Mucosa of descending colon (tissue), 3 donors: ENCODE data around the gene DET1. TPM values are rescaled to one million over a fixed set of nuclear protein-coding genes. Genes with fewer than 3 reads are reported as not detected.
A peak's percentile ranks its signal among the peaks of the same experiment; 100 is the strongest.

Experiments used
- ATAC-seq: fragments of 200-7000 bp; cut with Tn5 transposase; one replicate; pipeline ENCODE4 v1.9.1; 2020; ENCODE audit warnings: mild to moderate bottlenecking, moderate library complexity
- DNase-seq, 3 donors: peaks; one replicate each; pipeline ENCODE4 v3.0.0-alpha.2; 2020
- H3K36me3 ChIP-seq: fragments of 200-600 bp; one replicate; pipeline ENCODE4 v1.8.0; 2021; ENCODE audit warnings: low read depth, mild to moderate bottlenecking
- H3K4me1 ChIP-seq: fragments of 200-600 bp; one replicate; pipeline ENCODE4 v1.8.0; 2021; ENCODE audit warnings: low read depth, mild to moderate bottlenecking
- H3K4me3 ChIP-seq: fragments of 200-600 bp; one replicate; pipeline ENCODE4 v1.8.0; 2021; ENCODE audit warnings: mild to moderate bottlenecking
- H3K9me3 ChIP-seq: fragments of 200-600 bp; one replicate; pipeline ENCODE4 v1.8.0; 2021; ENCODE audit warnings: mild to moderate bottlenecking
- intact Hi-C, 2 donors: fragments of 100-400 bp; cut with DNase I in 1 of 2; cut with micrococcal nuclease in 1 of 2; formaldehyde crosslinking; loops; one replicate each; pipeline versions ENCODE4 v1.11.0 to v1.11.1; 2022; cut with DNase I, micrococcal nuclease
- long read RNA-seq, 2 donors: library from polyadenylated mRNA; unstranded; transcript quantifications; one replicate each; pipeline ENCODE4 v2.0.0, GENCODE V29; 2019 to 2021
- total RNA-seq, 3 donors: library from RNA; stranded (reverse); fragmentation: NEBNext Ultra II Directional in 2 of 3; extraction: Animal tissue kit (Norgen Biotek cat#: 25700) in 2 of 3; gene quantifications; one replicate each; pipeline versions ENCODE4 v1.2.1 to v1.2.4, GENCODE V29; 2021 to 2023
- TF ChIP-seq, protein P1 (sequence below): fragments of 200-600 bp; IDR thresholded peaks from one replicate; pipeline ENCODE4 v1.8.0; 2022; ENCODE audit warnings: antibody characterized with exemption, mild to moderate bottlenecking
- donor health status: DM: no; HTN: no; CAD: no; lungs with moderate emphysema.
- donor health status: DM: no; HTN: no; CAD: no.
- donor health status: DM: no; HTN: yes; CAD: no.

Gene DET1
- total RNA-seq = 1 to 10 TPM; 3.9 to 8.4 (median 7.3) TPM
- long read RNA-seq, donor 1, partial matches to known transcripts = 1 of 9 reads
- long read RNA-seq, donor 1, other reads (novel, unspliced or antisense) = 4 of 9 reads
- long read RNA-seq, donor 2, partial matches to known transcripts = 0 of 1 reads
- long read RNA-seq, donor 2, other reads (novel, unspliced or antisense) = 0 of 1 reads

DNA sequence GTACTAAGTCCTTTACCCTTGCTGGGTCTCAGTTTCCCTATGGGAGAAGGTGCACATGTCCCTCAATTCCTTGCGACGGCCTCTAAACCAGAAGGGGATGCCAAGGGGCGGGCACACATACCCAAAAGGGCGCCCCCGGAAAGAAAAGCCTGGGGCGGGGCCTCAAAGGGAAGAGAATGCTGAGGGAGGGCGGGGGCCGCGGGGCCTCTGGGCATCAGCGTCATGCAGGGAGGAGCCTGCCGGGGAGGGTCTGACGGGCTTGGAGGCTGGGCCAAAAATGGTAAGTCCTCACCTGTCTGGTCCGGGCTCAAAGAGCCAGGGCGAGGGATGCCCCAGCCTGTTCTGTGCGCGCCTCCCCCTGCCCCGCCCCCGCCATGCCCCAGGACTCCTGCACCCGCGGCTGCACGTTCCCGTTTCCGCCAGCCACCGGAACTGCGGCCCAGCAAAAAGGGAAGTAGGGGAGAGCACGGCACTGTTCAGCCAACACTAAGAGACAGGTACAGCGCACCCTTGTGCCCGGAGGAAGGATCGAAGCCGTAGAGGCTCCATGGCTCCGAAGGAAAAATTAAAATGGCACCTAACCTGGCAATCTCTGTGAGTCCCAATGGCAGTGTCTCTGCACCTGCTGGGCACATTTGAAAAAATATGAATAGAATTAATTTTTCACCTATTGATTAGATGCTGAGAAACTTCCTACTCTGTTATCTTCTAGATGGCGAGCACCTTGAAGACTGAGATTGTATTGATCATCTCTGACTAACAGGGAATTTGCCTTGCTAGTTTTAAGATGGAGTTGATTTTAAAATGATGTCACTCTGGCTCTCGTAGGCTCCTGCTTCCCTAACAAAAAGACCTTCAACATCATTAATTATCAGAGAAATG is at the start of gene DET1:
Gene DET1 (minus strand): TSS at position 434 of the 882 bp plus-strand sequence. CDS start 14,976 bp downstream, outside the sequence.
- DNase-seq = peak; percentile 96 to 97 (median 97)
- Histone ChIP-seq H3K4me1 (no peaks in the 10 kb centered on the region), H3K36me3 (no peaks in the 10 kb centered on the region), H3K9me3 (no peaks in the 10 kb centered on the region), H3K4me3 (peak within 1 kb of the TSS; percentile 41)
- intact Hi-C loops = no loop called here
- peak; percentile 99 for ATAC-seq
- TF ChIP-seq, protein P1, sequence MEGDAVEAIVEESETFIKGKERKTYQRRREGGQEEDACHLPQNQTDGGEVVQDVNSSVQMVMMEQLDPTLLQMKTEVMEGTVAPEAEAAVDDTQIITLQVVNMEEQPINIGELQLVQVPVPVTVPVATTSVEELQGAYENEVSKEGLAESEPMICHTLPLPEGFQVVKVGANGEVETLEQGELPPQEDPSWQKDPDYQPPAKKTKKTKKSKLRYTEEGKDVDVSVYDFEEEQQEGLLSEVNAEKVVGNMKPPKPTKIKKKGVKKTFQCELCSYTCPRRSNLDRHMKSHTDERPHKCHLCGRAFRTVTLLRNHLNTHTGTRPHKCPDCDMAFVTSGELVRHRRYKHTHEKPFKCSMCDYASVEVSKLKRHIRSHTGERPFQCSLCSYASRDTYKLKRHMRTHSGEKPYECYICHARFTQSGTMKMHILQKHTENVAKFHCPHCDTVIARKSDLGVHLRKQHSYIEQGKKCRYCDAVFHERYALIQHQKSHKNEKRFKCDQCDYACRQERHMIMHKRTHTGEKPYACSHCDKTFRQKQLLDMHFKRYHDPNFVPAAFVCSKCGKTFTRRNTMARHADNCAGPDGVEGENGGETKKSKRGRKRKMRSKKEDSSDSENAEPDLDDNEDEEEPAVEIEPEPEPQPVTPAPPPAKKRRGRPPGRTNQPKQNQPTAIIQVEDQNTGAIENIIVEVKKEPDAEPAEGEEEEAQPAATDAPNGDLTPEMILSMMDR = peak; percentile 69

DNA sequence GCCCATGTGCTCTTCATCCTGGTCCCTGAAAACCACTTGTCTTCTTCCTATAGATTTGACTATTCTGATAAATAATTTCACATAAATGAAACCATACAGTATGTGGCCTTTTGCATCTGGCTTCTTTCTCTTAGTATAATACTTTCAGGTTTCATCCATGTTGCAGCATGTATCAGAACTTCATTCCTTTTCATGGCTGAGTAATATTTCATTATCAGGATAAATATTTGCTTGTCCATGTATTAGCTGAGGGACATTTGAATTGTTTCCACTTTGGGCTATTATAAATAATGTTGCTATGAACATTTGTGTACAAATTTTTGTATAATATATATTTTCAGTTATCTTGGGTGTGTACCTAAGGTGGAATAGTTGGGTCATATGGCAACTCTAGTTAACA is 44.9 kb upstream of the DET1 start:
- ATAC-seq (no peak), DNase-seq (no peak)
- no peaks in the 10 kb centered on the region for H3K9me3 ChIP-seq
- intact Hi-C loops = no loop called here
- no peak overlapping the region for H3K4me3 ChIP-seq
- TF ChIP-seq, protein P1 = no peak
- H3K36me3 ChIP-seq = no peaks in the 10 kb centered on the region
- H3K4me1 ChIP-seq = no peaks in the 10 kb centered on the region

DNA sequence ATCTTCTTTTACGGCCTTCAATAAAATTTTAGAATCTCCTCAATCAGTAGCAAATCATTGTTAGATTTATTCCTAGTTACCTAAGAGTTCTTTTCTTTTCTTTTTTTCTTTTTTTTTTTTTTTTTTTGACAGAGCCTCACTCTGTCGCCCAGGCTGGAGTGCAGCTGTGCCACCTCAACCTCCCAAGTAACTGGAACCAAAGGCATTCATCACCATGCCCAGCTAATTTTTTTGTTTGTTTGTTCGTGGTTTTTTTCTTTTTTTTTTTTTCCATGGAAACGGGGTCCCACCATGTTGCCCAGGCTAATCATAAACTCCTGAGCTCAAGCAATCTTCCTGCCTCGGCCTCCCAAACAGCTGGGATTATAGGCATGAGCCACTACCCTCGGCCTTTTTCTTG is 44.3 kb upstream of the DET1 start:
- Histone ChIP-seq H3K4me3 (no peak overlapping the region), H3K9me3 (no peaks in the 10 kb centered on the region), H3K36me3 (no peaks in the 10 kb centered on the region), H3K4me1 (no peaks in the 10 kb centered on the region)
- ATAC-seq (no peak), DNase-seq (no peak)
- intact Hi-C loops = no loop called here
- TF ChIP-seq, protein P1 = no peak

DNA sequence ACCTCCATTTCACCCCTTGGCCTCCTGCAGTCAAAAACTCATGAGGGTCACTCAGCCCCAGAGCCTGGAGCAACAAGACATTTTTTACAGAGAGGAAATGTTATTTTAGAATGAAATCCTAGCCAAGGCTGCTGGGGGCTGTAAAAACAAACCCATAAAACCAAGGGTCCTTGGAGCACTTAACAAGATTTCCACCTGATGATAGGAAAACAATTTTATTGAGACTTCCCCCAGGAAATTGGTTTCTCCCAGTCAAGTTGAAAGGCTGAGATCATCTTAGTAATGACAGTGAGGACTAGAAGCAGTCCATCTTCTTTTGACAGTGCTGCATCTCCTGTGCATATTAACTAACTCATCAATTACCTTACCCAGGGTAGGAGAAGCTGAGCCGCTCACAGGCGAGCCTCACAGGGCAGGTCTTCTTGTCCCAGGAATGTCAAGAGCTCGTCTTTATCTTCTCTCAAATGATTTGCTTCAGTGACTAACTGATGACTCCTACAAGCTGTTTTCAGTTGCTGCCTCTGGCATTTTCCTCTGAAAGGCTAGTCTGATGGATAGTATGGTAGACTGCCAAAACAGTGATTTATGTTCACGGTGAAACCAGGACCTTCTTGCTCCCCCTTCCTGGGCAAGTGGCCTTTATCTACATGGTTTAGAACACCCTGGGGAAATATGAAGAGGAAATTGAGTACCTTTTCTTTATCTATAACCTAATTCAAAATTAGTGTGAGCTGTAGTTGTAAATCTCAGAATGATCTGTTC is 40.1 kb upstream of the DET1 start:
- intact Hi-C loops = no loop called here
- ATAC-seq (no peak), DNase-seq (no peak)
- TF ChIP-seq, protein P1 = no peak
- Histone ChIP-seq H3K4me1 (no peaks in the 10 kb centered on the region), H3K36me3 (no peaks in the 10 kb centered on the region), H3K9me3 (no peaks in the 10 kb centered on the region), H3K4me3 (no peak overlapping the region)

DNA sequence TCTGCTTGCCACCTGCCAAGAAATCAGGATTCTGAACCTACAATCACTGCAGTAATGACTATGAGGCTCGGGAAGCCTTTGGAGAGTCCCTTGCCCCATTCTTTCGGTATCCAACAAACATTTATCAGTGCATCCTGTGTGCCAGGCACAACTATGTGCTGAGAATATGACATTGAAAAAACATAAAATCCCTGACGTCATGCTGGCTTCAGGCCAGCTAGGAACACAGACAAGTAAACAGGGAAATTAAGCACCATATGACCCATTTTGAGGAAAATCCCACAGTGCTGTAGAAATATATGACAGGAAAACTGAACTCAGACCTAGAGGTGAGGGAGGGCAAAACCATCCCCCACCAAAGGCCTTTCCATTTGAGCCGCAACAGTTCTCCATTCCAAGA is 34.1 kb upstream of the DET1 start:
- Histone ChIP-seq H3K9me3 (no peaks in the 10 kb centered on the region), H3K4me3 (no peak overlapping the region), H3K36me3 (no peaks in the 10 kb centered on the region), H3K4me1 (no peaks in the 10 kb centered on the region)
- no peak for ATAC-seq
- TF ChIP-seq, protein P1 = no peak
- intact Hi-C loops = no loop called here
- DNase-seq = no peak
